ENCODE results near the gene AKR7A2. TPM values are rescaled to one million over a fixed set of nuclear protein-coding genes. Genes with fewer than 3 reads are reported as not detected.

AKR7A2 gene
- total RNA-seq, 1 donor from 2014 or later: 44.4 TPM

GRCh38 chr1:19327736-19328135, 15.8 kb upstream of the AKR7A2 start:
- Histone ChIP-seq H3K9me3 (ENCODE audit: control insufficient read depth in 3 of 3, low read length in 3 of 3) (no peaks in the 10 kb centered on the region), H3K36me3 (ENCODE audit: control insufficient read depth in 3 of 3, insufficient read depth in 3 of 3, low read length in 3 of 3) (peaks cover 51 to 57% (median 53%) of the 10 kb centered on the region in 3 donors), H3K4me1 (ENCODE audit: control insufficient read depth in 3 of 3, insufficient read depth in 3 of 3, low read length in 3 of 3) (no peaks in the 10 kb centered on the region), H3K9ac (ENCODE audit: low read depth in 1 of 3, low read length in 3 of 3) (no peak overlapping the region), H3K27me3 (ENCODE audit: control insufficient read depth in 3 of 3, insufficient read depth in 3 of 3, low read length in 3 of 3) (no peaks in the 10 kb centered on the region), H3K4me3 (ENCODE audit: low read length in 3 of 3) (no peak overlapping the region), H3K27ac (ENCODE audit: low read depth, low read length) (no peak overlapping the region)

- H3K36me3 ChIP-seq (ENCODE audit: control insufficient read depth in 3 of 3, insufficient read depth in 3 of 3, low read length in 3 of 3): peaks cover 51 to 60% (median 53%) of the 10 kb centered on the region in 3 donors
Measured at GRCh38 chr1:19327301-19327700, 15.4 kb upstream of the AKR7A2 start.

DNA sequence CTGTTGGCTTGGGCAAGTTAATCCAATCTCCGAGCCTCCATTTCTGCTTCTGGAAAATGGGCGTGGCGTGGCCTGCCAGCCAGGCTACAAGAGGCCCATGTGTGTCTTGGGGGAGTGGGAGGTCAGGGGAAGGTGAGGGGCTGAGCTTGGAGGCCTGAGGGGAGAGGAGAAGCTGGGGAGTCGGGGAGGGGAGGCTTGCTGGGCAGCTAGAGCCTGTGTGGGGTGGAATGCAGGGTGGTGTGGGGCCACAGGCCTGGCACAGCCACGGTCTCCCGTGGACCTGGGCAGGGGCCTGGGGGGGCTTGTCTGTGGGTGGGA, 14.8 kb upstream of the AKR7A2 start:
- H3K9ac ChIP-seq (ENCODE audit: low read depth in 1 of 3, low read length in 3 of 3): no peak overlapping the region
- no peaks in the 10 kb centered on the region for H3K9me3 ChIP-seq (ENCODE audit: control insufficient read depth in 3 of 3, low read length in 3 of 3)
- H3K36me3 ChIP-seq (ENCODE audit: control insufficient read depth in 3 of 3, insufficient read depth in 3 of 3, low read length in 3 of 3): peaks cover 54 to 62% (median 55%) of the 10 kb centered on the region in 3 donors
- H3K27me3 ChIP-seq (ENCODE audit: control insufficient read depth in 3 of 3, insufficient read depth in 3 of 3, low read length in 3 of 3): no peaks in the 10 kb centered on the region
- H3K4me1 ChIP-seq (ENCODE audit: control insufficient read depth in 3 of 3, insufficient read depth in 3 of 3, low read length in 3 of 3): no peaks in the 10 kb centered on the region
- H3K4me3 ChIP-seq (ENCODE audit: low read length in 3 of 3): no peak overlapping the region
- H3K27ac ChIP-seq (ENCODE audit: low read depth, low read length): no peak overlapping the region

More at GRCh38 chr1:19327301-19327700, 15.4 kb upstream of the AKR7A2 start:
- no peak overlapping the region for H3K4me3 ChIP-seq (ENCODE audit: low read length in 3 of 3)
- H3K4me1 ChIP-seq (ENCODE audit: control insufficient read depth in 3 of 3, insufficient read depth in 3 of 3, low read length in 3 of 3): no peaks in the 10 kb centered on the region
- no peaks in the 10 kb centered on the region for H3K9me3 ChIP-seq (ENCODE audit: control insufficient read depth in 3 of 3, low read length in 3 of 3)
- H3K27ac ChIP-seq (ENCODE audit: low read depth, low read length): no peak overlapping the region
- H3K27me3 ChIP-seq (ENCODE audit: control insufficient read depth in 3 of 3, insufficient read depth in 3 of 3, low read length in 3 of 3): no peaks in the 10 kb centered on the region
- H3K9ac ChIP-seq (ENCODE audit: low read depth in 1 of 3, low read length in 3 of 3): no peak overlapping the region

- Histone ChIP-seq H3K9me3 (ENCODE audit: control insufficient read depth in 3 of 3, low read length in 3 of 3) (no peaks in the 10 kb centered on the region), H3K4me3 (ENCODE audit: low read length in 3 of 3) (no peak overlapping the region), H3K4me1 (ENCODE audit: control insufficient read depth in 3 of 3, insufficient read depth in 3 of 3, low read length in 3 of 3) (no peaks in the 10 kb centered on the region), H3K36me3 (ENCODE audit: control insufficient read depth in 3 of 3, insufficient read depth in 3 of 3, low read length in 3 of 3) (peaks cover 54 to 58% (median 58%) of the 10 kb centered on the region in 3 donors), H3K27me3 (ENCODE audit: control insufficient read depth in 3 of 3, insufficient read depth in 3 of 3, low read length in 3 of 3) (no peaks in the 10 kb centered on the region), H3K9ac (ENCODE audit: low read depth in 1 of 3, low read length in 3 of 3) (no peak overlapping the region), H3K27ac (ENCODE audit: low read depth, low read length) (no peak overlapping the region)
Measured at GRCh38 chr1:19325958-19326747, 14.2 kb upstream of the AKR7A2 start.

GRCh38 chr1:19325368-19325957, 13.5 kb upstream of the AKR7A2 start:
- no peaks in the 10 kb centered on the region for H3K9me3 ChIP-seq (ENCODE audit: control insufficient read depth in 3 of 3, low read length in 3 of 3)
- H3K4me1 ChIP-seq (ENCODE audit: control insufficient read depth in 3 of 3, insufficient read depth in 3 of 3, low read length in 3 of 3): no peaks in the 10 kb centered on the region
- H3K36me3 ChIP-seq (ENCODE audit: control insufficient read depth in 3 of 3, insufficient read depth in 3 of 3, low read length in 3 of 3): peaks cover 54 to 58% (median 58%) of the 10 kb centered on the region in 3 donors
- no peaks in the 10 kb centered on the region for H3K27me3 ChIP-seq (ENCODE audit: control insufficient read depth in 3 of 3, insufficient read depth in 3 of 3, low read length in 3 of 3)
- H3K9ac ChIP-seq (ENCODE audit: low read depth in 1 of 3, low read length in 3 of 3): no peak overlapping the region
- no peak overlapping the region for H3K27ac ChIP-seq (ENCODE audit: low read depth, low read length)
- H3K4me3 ChIP-seq (ENCODE audit: low read length in 3 of 3): no peak overlapping the region

DNA sequence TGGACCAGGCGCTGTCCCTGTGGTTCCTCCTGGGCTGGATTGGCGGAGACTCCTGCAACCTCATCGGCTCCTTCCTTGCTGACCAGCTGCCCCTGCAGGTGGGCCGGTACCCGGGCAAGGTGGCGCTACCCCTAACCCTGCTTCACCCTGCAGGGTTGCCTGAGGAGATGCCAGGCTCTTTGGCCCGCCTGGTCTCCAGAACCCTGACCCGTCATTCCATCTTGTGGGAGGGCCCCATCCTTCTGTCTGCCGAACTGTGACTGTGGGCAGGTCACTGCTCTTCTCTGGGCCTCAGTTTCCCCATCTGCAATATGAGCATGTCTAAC, 12.7 kb upstream of the AKR7A2 start:
- Histone ChIP-seq H3K9ac (ENCODE audit: low read depth in 1 of 3, low read length in 3 of 3) (no peak overlapping the region), H3K4me1 (ENCODE audit: control insufficient read depth in 3 of 3, insufficient read depth in 3 of 3, low read length in 3 of 3) (no peaks in the 10 kb centered on the region), H3K9me3 (ENCODE audit: control insufficient read depth in 3 of 3, low read length in 3 of 3) (no peaks in the 10 kb centered on the region), H3K27me3 (ENCODE audit: control insufficient read depth in 3 of 3, insufficient read depth in 3 of 3, low read length in 3 of 3) (no peaks in the 10 kb centered on the region), H3K4me3 (ENCODE audit: low read length in 3 of 3) (no peak overlapping the region), H3K27ac (ENCODE audit: low read depth, low read length) (no peak overlapping the region), H3K36me3 (ENCODE audit: control insufficient read depth in 3 of 3, insufficient read depth in 3 of 3, low read length in 3 of 3) (peaks cover 51 to 54% (median 52%) of the 10 kb centered on the region in 3 donors)

- H3K9me3 ChIP-seq (ENCODE audit: control insufficient read depth in 3 of 3, low read length in 3 of 3): no peaks in the 10 kb centered on the region
- H3K4me3 ChIP-seq (ENCODE audit: low read length in 3 of 3): no peak overlapping the region
- H3K36me3 ChIP-seq (ENCODE audit: control insufficient read depth in 3 of 3, insufficient read depth in 3 of 3, low read length in 3 of 3): peaks cover 51 to 53% (median 52%) of the 10 kb centered on the region in 3 donors
- H3K27me3 ChIP-seq (ENCODE audit: control insufficient read depth in 3 of 3, insufficient read depth in 3 of 3, low read length in 3 of 3): no peaks in the 10 kb centered on the region
- H3K4me1 ChIP-seq (ENCODE audit: control insufficient read depth in 3 of 3, insufficient read depth in 3 of 3, low read length in 3 of 3): no peaks in the 10 kb centered on the region
- H3K9ac ChIP-seq (ENCODE audit: low read depth in 1 of 3, low read length in 3 of 3): no peak overlapping the region
- no peak overlapping the region for H3K27ac ChIP-seq (ENCODE audit: low read depth, low read length)
Measured at GRCh38 chr1:19323987-19324664, 12.2 kb upstream of the AKR7A2 start.

DNA sequence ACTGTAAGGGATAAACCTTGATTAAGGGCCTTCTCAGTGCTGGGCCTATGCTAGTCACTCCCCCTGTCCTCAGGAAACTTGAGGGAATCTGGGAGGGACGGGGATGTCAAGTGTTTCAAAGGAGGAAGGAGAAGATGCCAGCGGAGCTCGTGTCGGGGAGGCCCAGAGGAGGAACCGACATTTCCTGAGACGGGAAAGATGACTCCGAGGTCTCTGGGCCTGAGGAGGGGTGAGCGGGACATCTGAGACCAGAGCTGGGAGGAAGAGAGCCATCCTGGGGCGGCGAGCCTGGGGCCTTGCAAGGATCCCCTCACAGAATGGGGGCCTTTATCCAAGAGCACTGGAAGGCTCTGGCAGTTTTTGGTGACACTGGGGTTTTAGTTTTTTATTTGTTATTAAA, 10.5 kb upstream of the AKR7A2 start:
- H3K9ac ChIP-seq (ENCODE audit: low read depth in 1 of 3, low read length in 3 of 3): no peak overlapping the region
- no peak overlapping the region for H3K27ac ChIP-seq (ENCODE audit: low read depth, low read length)
- no peaks in the 10 kb centered on the region for H3K27me3 ChIP-seq (ENCODE audit: control insufficient read depth in 3 of 3, insufficient read depth in 3 of 3, low read length in 3 of 3)
- H3K9me3 ChIP-seq (ENCODE audit: control insufficient read depth in 3 of 3, low read length in 3 of 3): no peaks in the 10 kb centered on the region
- H3K4me1 ChIP-seq (ENCODE audit: control insufficient read depth in 3 of 3, insufficient read depth in 3 of 3, low read length in 3 of 3): no peaks in the 10 kb centered on the region
- peaks cover 49 to 54% (median 53%) of the 10 kb centered on the region in 3 donors for H3K36me3 ChIP-seq (ENCODE audit: control insufficient read depth in 3 of 3, insufficient read depth in 3 of 3, low read length in 3 of 3)
- H3K4me3 ChIP-seq (ENCODE audit: low read length in 3 of 3): no peak overlapping the region

GRCh38 chr1:19321071-19321470, 9.1 kb upstream of the AKR7A2 start:
- no peak overlapping the region for H3K9ac ChIP-seq (ENCODE audit: low read depth in 1 of 3, low read length in 3 of 3)

GRCh38 chr1:19319196-19319595, 7.3 kb upstream of the AKR7A2 start:
- H3K36me3 ChIP-seq (ENCODE audit: control insufficient read depth in 3 of 3, insufficient read depth in 3 of 3, low read length in 3 of 3): peaks cover 25 to 28% (median 26%) of the 10 kb centered on the region in 3 donors
- H3K9me3 ChIP-seq (ENCODE audit: control insufficient read depth in 3 of 3, low read length in 3 of 3): no peaks in the 10 kb centered on the region
- H3K9ac ChIP-seq (ENCODE audit: low read depth in 1 of 3, low read length in 3 of 3): no peak overlapping the region

More at GRCh38 chr1:19321071-19321470, 9.1 kb upstream of the AKR7A2 start:
- Histone ChIP-seq H3K4me1 (ENCODE audit: control insufficient read depth in 3 of 3, insufficient read depth in 3 of 3, low read length in 3 of 3) (peaks cover 0 to 1% (median 0%) of the 10 kb centered on the region in 3 donors), H3K27ac (ENCODE audit: low read depth, low read length) (no peak overlapping the region), H3K4me3 (ENCODE audit: low read length in 3 of 3) (no peak overlapping the region), H3K27me3 (ENCODE audit: control insufficient read depth in 3 of 3, insufficient read depth in 3 of 3, low read length in 3 of 3) (no peaks in the 10 kb centered on the region), H3K9me3 (ENCODE audit: control insufficient read depth in 3 of 3, low read length in 3 of 3) (no peaks in the 10 kb centered on the region), H3K36me3 (ENCODE audit: control insufficient read depth in 3 of 3, insufficient read depth in 3 of 3, low read length in 3 of 3) (peaks cover 40 to 44% (median 44%) of the 10 kb centered on the region in 3 donors)

More at GRCh38 chr1:19319196-19319595, 7.3 kb upstream of the AKR7A2 start:
- no peaks in the 10 kb centered on the region for H3K27me3 ChIP-seq (ENCODE audit: control insufficient read depth in 3 of 3, insufficient read depth in 3 of 3, low read length in 3 of 3)
- no peak overlapping the region for H3K4me3 ChIP-seq (ENCODE audit: low read length in 3 of 3)
- peaks cover 2 to 12% (median 3%) of the 10 kb centered on the region in 3 donors for H3K4me1 ChIP-seq (ENCODE audit: control insufficient read depth in 3 of 3, insufficient read depth in 3 of 3, low read length in 3 of 3)
- H3K27ac ChIP-seq (ENCODE audit: low read depth, low read length): no peak overlapping the region
